Measurements from ENCODE around the gene ELOVL7.

GRCh38 chr5:60820593-60821487 is 23.2 kb downstream of the ELOVL7 start:
- TF ChIP-seq CTCF (IDR thresholded peaks at IDR 0.05; ENCODE audit: poor library complexity) (no peak), EZH2 (IDR thresholded peaks at IDR 0.05; ENCODE audit: borderline replicate concordance) (no peak), EZH2phosphoT487 (IDR thresholded peaks at IDR 0.05; ENCODE audit: low read depth, severe bottlenecking, unreplicated experiment) (no peak)

Measured in hepatocyte (in vitro differentiated cells).